GM12892 (cell line): ENCODE results near the gene ZNF628.

Experiments
- POLR2A ChIP-seq: IDR thresholded peaks from 2 replicates; pipeline ENCODE4 v1.6.1; 2011; ENCODE audit warnings: low read depth, low read length, control low read depth
- POLR2AphosphoS5 ChIP-seq: IDR thresholded peaks from 2 replicates; pipeline ENCODE4 v1.6.1; 2011; ENCODE audit warnings: low read depth, low read length, control low read depth
- TAF1 ChIP-seq: IDR thresholded peaks from 2 replicates; pipeline ENCODE4 v1.6.1; 2011; ENCODE audit warnings: low read depth, mild to moderate bottlenecking, control low read depth, low read length, borderline replicate concordance

- no peak for TF ChIP-seq POLR2A
- no peak for TF ChIP-seq POLR2AphosphoS5
- TF ChIP-seq TAF1: no peak
Observed at GRCh38 chr19:55482156-55482961, 5.9 kb downstream of the ZNF628 start.
